Small intestine (tissue), 7 donors: Measurements from ENCODE around the gene UNC80. TPM values are rescaled to one million over a fixed set of nuclear protein-coding genes. Genes with fewer than 3 reads are reported as not detected.

Source experiments
- DNase-seq, 2 donors: peaks; one replicate each; pipeline versions ENCODE4 v3.0.0 to v3.0.0-alpha.2; 2013
- FAIRE-seq: peaks from 2 replicates; lab custom pipeline; 2012; peaks lifted over from hg19 to GRCh38; lab: Jason Lieb, UNC
- H3K27ac ChIP-seq, 3 donors: one replicate each; pipeline ENCODE4 v1.5.1; 2013; ENCODE audit warnings: low read length in 2 of 3, mild to moderate bottlenecking in 2 of 3, control low read depth in 1 of 3, inconsistent platforms in 1 of 3, low read depth in 1 of 3, moderate library complexity in 1 of 3
- H3K27me3 ChIP-seq, 3 donors: one replicate each; pipeline ENCODE4 v1.6.1; 2013; ENCODE audit warnings: low read length in 3 of 3, inconsistent platforms in 1 of 3; ENCODE audit not compliant: control insufficient read depth in 3 of 3, insufficient read depth in 3 of 3
- H3K36me3 ChIP-seq, 3 donors: one replicate each; pipeline ENCODE4 v1.6.1; 2013; ENCODE audit warnings: low read length in 3 of 3, inconsistent platforms in 1 of 3, low read depth in 1 of 3, mild to moderate bottlenecking in 1 of 3, moderate library complexity in 1 of 3; ENCODE audit not compliant: control insufficient read depth in 3 of 3, insufficient read depth in 2 of 3
- H3K4me1 ChIP-seq, 3 donors: one replicate each; pipeline ENCODE4 v1.6.1; 2013; ENCODE audit warnings: low read length in 2 of 3, inconsistent platforms in 1 of 3, low read depth in 1 of 3, mild to moderate bottlenecking in 1 of 3, moderate library complexity in 1 of 3; ENCODE audit not compliant: control insufficient read depth in 3 of 3, insufficient read depth in 2 of 3
- H3K4me3 ChIP-seq, 3 donors: one replicate each; pipeline ENCODE4 v1.5.1; 2013; ENCODE audit warnings: low read length in 3 of 3, control low read depth in 1 of 3, inconsistent platforms in 1 of 3, low read depth in 1 of 3, mild to moderate bottlenecking in 1 of 3, moderate library complexity in 1 of 3
- H3K9me3 ChIP-seq, 2 donors: one replicate each; pipeline ENCODE4 v1.6.1; 2013; ENCODE audit warnings: low read depth in 1 of 2, low read length in 1 of 2; ENCODE audit not compliant: control insufficient read depth in 2 of 2, insufficient read depth in 1 of 2
- WGBS, 3 donors: extraction: QIAGEN DNeasy Blood & Tissue Kit; methylation state at CpG; one replicate each; pipeline ENCODE4 v1.1.7; 2013; 5-methylcytosine and 5-hydroxymethylcytosine counted together
- polyA plus RNA-seq, 4 donors: library from polyadenylated mRNA; stranded (reverse) in 3 of 4; unstranded in 1 of 4; fragments of 200-250 nt in 3 of 4; fragments of 120-200 nt in 1 of 4; gene quantifications; one replicate each; pipeline versions ENCODE4 v1.2.1 to v1.2.3, GENCODE V29; 2013
- donor health status: healthy with polysubstance abuse.
- donor health status: control.
- donor health status: control.
- donor health status: Bipolar disorder and iron deficiency.
- donor health status: healthy.

Gene UNC80
- polyA plus RNA-seq, 4 donors = 0.27 to 0.40 (median 0.33) TPM; not detected in 1

DNA sequence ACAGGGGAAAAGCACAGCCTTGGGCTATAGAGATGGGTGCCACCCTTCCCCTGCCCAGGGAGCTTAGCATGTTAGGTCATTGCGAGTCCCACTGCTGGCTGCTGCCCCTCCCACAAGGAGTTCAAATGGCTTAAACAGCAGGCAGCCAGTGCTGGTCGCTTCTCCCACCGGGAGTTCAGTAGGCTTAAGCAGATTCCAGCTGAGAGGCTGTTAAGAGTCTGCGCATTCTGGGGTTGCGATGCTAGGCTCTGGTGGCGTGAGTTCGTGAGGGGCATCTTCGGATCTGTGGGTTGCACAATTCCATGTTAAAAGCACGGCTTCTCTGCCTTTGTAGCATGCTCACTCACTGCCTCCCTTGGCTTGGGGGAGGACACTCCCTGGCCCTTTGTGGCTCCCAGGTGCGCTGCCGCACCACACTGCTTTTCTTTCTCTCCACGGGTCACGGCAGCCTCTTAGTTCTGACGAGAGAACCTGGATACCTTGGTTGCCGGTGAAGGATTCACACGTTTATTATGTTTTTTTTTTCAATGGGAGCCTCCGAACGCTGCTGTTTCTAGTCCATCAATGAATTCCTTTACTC is 93.2 kb downstream of the UNC80 start:
- WGBS, 3 donors = 59 to 65% (median 61%) methylated on average over 18 of the region's 18 CpGs

GRCh38 chr2:209868271-209868994 is 96.8 kb downstream of the UNC80 start:
- H3K27me3 ChIP-seq = no peaks in the 10 kb centered on the region
- FAIRE-seq (no peak), DNase-seq (no peak)
- H3K36me3 ChIP-seq = no peaks in the 10 kb centered on the region
- no peak overlapping the region for H3K27ac ChIP-seq
- H3K4me3 ChIP-seq = no peak overlapping the region
- WGBS, 3 donors = 87 to 89% (median 87%) methylated on average over 6 of the region's 6 CpGs
- no peaks in the 10 kb centered on the region for H3K4me1 ChIP-seq
- H3K9me3 ChIP-seq = no peaks in the 10 kb centered on the region

More for the DNA sequence above, 93.2 kb downstream of the UNC80 start:
- Histone ChIP-seq H3K36me3 (no peaks in the 10 kb centered on the region), H3K9me3 (no peaks in the 10 kb centered on the region), H3K27ac (no peak overlapping the region), H3K4me1 (no peaks in the 10 kb centered on the region), H3K4me3 (no peak overlapping the region), H3K27me3 (no peaks in the 10 kb centered on the region)
- DNase-seq = no peak
- no peak for FAIRE-seq

DNA sequence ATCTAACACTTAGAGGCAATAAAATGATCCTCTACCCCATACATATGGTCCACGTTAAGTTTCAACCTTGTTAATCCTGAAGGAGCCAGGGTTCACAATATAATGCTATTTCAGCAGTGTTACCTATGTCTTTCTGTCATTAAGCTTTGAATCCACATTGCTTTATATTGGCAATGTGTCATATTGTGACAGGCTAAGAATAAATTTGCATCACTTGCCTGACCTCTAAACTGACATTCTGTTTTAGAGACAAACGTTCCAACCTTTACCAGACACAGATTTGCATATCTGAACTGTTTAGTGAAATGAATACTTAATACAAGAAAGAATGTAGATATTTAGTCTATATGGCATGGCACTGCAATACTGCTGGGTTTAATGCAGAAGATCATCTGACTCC is 98.4 kb downstream of the UNC80 start:
- H3K27ac ChIP-seq = no peak overlapping the region
- no peak overlapping the region for H3K4me3 ChIP-seq
- no peaks in the 10 kb centered on the region for H3K36me3 ChIP-seq
- H3K4me1 ChIP-seq = no peaks in the 10 kb centered on the region
- DNase-seq (no peak), FAIRE-seq (no peak)
- 29 to 58% (median 34%) methylated on average over 2 of the region's 2 CpGs for WGBS, 3 donors
- H3K27me3 ChIP-seq = no peaks in the 10 kb centered on the region
- no peaks in the 10 kb centered on the region for H3K9me3 ChIP-seq

GRCh38 chr2:209872675-209873074 is 101.0 kb downstream of the UNC80 start:
- DNase-seq = peak in 1 of 2 donors; percentile 2
- 57 to 73% (median 60%) methylated on average over 9 of the region's 9 CpGs for WGBS, 3 donors
- Histone ChIP-seq H3K27ac (no peak overlapping the region), H3K4me1 (no peaks in the 10 kb centered on the region), H3K9me3 (no peaks in the 10 kb centered on the region), H3K4me3 (no peak overlapping the region), H3K36me3 (no peaks in the 10 kb centered on the region), H3K27me3 (no peaks in the 10 kb centered on the region)
- FAIRE-seq = no peak

- FAIRE-seq (no peak), DNase-seq (no peak)
- Histone ChIP-seq H3K27me3 (no peaks in the 10 kb centered on the region), H3K27ac (no peak overlapping the region), H3K4me1 (no peaks in the 10 kb centered on the region), H3K4me3 (no peak overlapping the region), H3K36me3 (no peaks in the 10 kb centered on the region), H3K9me3 (no peaks in the 10 kb centered on the region)
- WGBS, 3 donors = 23 to 54% (median 27%) methylated on average over 1 of the region's 1 CpG
These were observed 103.6 kb downstream of the UNC80 start for GRCh38 chr2:209875270-209875669.

GRCh38 chr2:209876211-209876610 is 104.6 kb downstream of the UNC80 start:
- no peak overlapping the region for H3K27ac ChIP-seq
- DNase-seq (no peak), FAIRE-seq (no peak)
- H3K9me3 ChIP-seq = no peaks in the 10 kb centered on the region
- no peaks in the 10 kb centered on the region for H3K4me1 ChIP-seq
- 30 to 36% (median 31%) methylated on average over 1 of the region's 1 CpG for WGBS, 3 donors
- no peak overlapping the region for H3K4me3 ChIP-seq
- no peaks in the 10 kb centered on the region for H3K36me3 ChIP-seq
- no peaks in the 10 kb centered on the region for H3K27me3 ChIP-seq

- Histone ChIP-seq H3K4me1 (no peaks in the 10 kb centered on the region), H3K9me3 (no peaks in the 10 kb centered on the region), H3K4me3 (no peak overlapping the region), H3K36me3 (no peaks in the 10 kb centered on the region), H3K27ac (no peak overlapping the region), H3K27me3 (no peaks in the 10 kb centered on the region)
- WGBS, 3 donors = 71 to 81% (median 80%) methylated on average over 4 of the region's 4 CpGs
- no peak for DNase-seq
- no peak for FAIRE-seq
These were observed 107.1 kb downstream of the UNC80 start for GRCh38 chr2:209878701-209879100.

- Histone ChIP-seq H3K4me3 (no peak overlapping the region), H3K4me1 (no peaks in the 10 kb centered on the region), H3K27ac (no peak overlapping the region), H3K9me3 (peaks cover 0 to 4% of the 10 kb centered on the region in 2 donors), H3K27me3 (no peaks in the 10 kb centered on the region), H3K36me3 (no peaks in the 10 kb centered on the region)
- 53 to 71% (median 71%) methylated on average over 1 of the region's 1 CpG for WGBS, 3 donors
- DNase-seq (no peak), FAIRE-seq (no peak)
These were observed 129.0 kb downstream of the UNC80 start for GRCh38 chr2:209900638-209901037.
